ENCODE results near the gene CAMK2N2. TPM values are rescaled to one million over a fixed set of nuclear protein-coding genes. Genes with fewer than 3 reads are reported as not detected.
A peak's percentile ranks its signal among the peaks of the same experiment; 100 is the strongest.

Gene CAMK2N2
- total RNA-seq, 1 experiment from 2014 or later = 5.7 TPM

DNA sequence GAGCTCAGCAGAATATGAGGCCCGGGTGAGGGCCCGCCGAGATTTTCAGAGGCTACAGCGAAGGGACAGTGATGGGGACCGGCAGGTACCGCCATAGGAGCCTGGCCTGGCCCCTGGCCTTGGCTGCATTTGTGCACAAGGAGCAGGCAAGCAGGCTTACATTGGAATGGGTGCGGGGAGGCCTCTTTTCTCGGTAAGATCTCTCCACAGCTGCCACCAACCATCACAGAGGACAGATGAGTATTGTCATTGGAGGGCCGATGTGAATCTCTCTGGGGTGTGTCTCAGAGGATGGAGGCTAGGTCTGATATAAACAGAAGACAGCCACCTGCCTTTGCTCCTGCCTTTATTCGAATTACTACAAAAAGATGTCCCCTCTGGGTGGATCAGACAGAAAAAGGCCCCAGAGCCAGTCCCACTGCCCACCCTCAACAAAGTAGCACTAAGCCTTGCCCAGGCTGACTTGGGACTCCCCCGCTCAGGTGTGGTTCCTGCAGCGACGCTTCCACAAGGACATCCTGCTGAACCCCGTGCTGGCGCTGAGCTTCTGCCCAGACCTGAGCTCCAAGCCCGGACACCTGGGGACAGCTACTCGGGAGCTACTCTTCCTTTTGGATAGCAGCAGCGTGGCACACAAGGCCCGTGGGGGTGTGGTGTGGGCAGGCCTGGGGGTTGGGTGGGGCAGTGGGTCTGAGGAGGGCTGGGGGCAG is 26.5 kb downstream of the CAMK2N2 start:
- TF ChIP-seq, protein P1, sequence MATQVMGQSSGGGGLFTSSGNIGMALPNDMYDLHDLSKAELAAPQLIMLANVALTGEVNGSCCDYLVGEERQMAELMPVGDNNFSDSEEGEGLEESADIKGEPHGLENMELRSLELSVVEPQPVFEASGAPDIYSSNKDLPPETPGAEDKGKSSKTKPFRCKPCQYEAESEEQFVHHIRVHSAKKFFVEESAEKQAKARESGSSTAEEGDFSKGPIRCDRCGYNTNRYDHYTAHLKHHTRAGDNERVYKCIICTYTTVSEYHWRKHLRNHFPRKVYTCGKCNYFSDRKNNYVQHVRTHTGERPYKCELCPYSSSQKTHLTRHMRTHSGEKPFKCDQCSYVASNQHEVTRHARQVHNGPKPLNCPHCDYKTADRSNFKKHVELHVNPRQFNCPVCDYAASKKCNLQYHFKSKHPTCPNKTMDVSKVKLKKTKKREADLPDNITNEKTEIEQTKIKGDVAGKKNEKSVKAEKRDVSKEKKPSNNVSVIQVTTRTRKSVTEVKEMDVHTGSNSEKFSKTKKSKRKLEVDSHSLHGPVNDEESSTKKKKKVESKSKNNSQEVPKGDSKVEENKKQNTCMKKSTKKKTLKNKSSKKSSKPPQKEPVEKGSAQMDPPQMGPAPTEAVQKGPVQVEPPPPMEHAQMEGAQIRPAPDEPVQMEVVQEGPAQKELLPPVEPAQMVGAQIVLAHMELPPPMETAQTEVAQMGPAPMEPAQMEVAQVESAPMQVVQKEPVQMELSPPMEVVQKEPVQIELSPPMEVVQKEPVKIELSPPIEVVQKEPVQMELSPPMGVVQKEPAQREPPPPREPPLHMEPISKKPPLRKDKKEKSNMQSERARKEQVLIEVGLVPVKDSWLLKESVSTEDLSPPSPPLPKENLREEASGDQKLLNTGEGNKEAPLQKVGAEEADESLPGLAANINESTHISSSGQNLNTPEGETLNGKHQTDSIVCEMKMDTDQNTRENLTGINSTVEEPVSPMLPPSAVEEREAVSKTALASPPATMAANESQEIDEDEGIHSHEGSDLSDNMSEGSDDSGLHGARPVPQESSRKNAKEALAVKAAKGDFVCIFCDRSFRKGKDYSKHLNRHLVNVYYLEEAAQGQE (IDR thresholded peaks at IDR 0.05; ENCODE audit: insufficient read depth in 1 of 2, low read depth in 2 of 2, low read length in 1 of 2) = no peak
- no peak for TF ChIP-seq POLR2AphosphoS5 (IDR thresholded peaks at IDR 0.05; ENCODE audit: low read depth, low read length)
- TF ChIP-seq, protein P2, sequence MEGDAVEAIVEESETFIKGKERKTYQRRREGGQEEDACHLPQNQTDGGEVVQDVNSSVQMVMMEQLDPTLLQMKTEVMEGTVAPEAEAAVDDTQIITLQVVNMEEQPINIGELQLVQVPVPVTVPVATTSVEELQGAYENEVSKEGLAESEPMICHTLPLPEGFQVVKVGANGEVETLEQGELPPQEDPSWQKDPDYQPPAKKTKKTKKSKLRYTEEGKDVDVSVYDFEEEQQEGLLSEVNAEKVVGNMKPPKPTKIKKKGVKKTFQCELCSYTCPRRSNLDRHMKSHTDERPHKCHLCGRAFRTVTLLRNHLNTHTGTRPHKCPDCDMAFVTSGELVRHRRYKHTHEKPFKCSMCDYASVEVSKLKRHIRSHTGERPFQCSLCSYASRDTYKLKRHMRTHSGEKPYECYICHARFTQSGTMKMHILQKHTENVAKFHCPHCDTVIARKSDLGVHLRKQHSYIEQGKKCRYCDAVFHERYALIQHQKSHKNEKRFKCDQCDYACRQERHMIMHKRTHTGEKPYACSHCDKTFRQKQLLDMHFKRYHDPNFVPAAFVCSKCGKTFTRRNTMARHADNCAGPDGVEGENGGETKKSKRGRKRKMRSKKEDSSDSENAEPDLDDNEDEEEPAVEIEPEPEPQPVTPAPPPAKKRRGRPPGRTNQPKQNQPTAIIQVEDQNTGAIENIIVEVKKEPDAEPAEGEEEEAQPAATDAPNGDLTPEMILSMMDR (IDR thresholded peaks at IDR 0.05) = no peak
- TF ChIP-seq TCF7L2 (IDR thresholded peaks at IDR 0.05; ENCODE audit: low read depth, low read length) = no peak
- no peak for TF ChIP-seq SIN3A (IDR thresholded peaks at IDR 0.05; ENCODE audit: borderline replicate concordance, insufficient read depth, low read depth, low read length)
- no peak overlapping the region for H3K4me3 ChIP-seq (ENCODE audit: low read depth in 2 of 2, low read length in 2 of 2)
- DNase-seq (ENCODE audit: low read depth, low spot score) (no peak), ATAC-seq (no peak)
- intact Hi-C loops (cut with micrococcal nuclease; ENCODE audit: unreplicated experiment) = no loop called here
- H3K27me3 ChIP-seq (ENCODE audit: control insufficient read depth, insufficient read depth, low read length) = peaks cover 7% of the 10 kb centered on the region; the same call in 1 of the 2 replicates
- ChIA-PET POLR2A (no interaction called here), CTCF (no interaction called here)
- H3K27ac ChIP-seq (ENCODE audit: low read length) = no peak overlapping the region
- no peaks in the 10 kb centered on the region; the same call in 1 of the 2 replicates for H3K4me1 ChIP-seq (ENCODE audit: control insufficient read depth, insufficient read depth, low read length)
- H3K36me3 ChIP-seq (ENCODE audit: control insufficient read depth, insufficient read depth, low read length) = peaks cover under 1% of the 10 kb centered on the region; the same call in 1 of the 2 replicates
- H3K9me3 ChIP-seq (ENCODE audit: control insufficient read depth, insufficient read depth, low read depth, low read length) = no peaks in the 10 kb centered on the region
- in situ Hi-C loops (cut with HindIII; ENCODE audit: low pct_unique_long_range_greater_than_20kb, low sequenced_read_pairs) = no loop called here
- BruUV-seq (replicated peaks) = no TSS peak

DNA sequence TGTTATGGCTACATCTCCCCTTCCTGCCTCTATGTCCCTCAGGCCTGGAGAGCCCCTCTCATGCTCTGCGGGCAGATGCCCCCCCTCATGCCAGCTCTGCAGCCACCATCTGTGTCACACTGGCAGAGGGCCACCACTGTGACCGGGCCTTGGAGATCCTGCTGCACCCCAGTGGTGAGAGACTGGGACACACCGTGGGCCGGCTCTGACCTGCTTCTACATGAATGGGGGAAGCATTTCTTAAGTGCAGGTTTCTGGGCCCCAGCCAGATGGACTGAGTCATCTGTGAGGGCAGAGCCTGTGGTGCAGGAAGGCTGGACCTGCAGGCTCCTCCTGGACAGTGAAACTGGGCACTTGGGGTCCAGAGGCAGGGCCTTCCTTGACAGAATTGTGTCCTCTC is 27.1 kb downstream of the CAMK2N2 start:
- POLR2A ChIA-PET = no interaction called here
- no TSS peak for BruUV-seq (replicated peaks)
- H3K4me1 ChIP-seq (ENCODE audit: control insufficient read depth, insufficient read depth, low read length) = no peaks in the 10 kb centered on the region; the same call in 1 of the 2 replicates
- in situ Hi-C loops (cut with HindIII; ENCODE audit: low pct_unique_long_range_greater_than_20kb, low sequenced_read_pairs) (no loop called here), intact Hi-C loops (cut with micrococcal nuclease; ENCODE audit: unreplicated experiment) (no loop called here)
- no peak for TF ChIP-seq POLR2AphosphoS5 (IDR thresholded peaks at IDR 0.05; ENCODE audit: low read depth, low read length)
- no peak for TF ChIP-seq TCF7L2 (IDR thresholded peaks at IDR 0.05; ENCODE audit: low read depth, low read length)
- TF ChIP-seq, protein P2 (IDR thresholded peaks at IDR 0.05) = no peak
- H3K4me3 ChIP-seq (ENCODE audit: low read depth in 2 of 2, low read length in 2 of 2) = no peak overlapping the region
- H3K9me3 ChIP-seq (ENCODE audit: control insufficient read depth, insufficient read depth, low read depth, low read length) = no peaks in the 10 kb centered on the region
- no peak for DNase-seq (ENCODE audit: low read depth, low spot score)
- CTCF ChIA-PET = no interaction called here
- H3K36me3 ChIP-seq (ENCODE audit: control insufficient read depth, insufficient read depth, low read length) = peaks cover 2% of the 10 kb centered on the region; the same call in 1 of the 2 replicates
- peaks cover 9% of the 10 kb centered on the region; the same call in 1 of the 2 replicates for H3K27me3 ChIP-seq (ENCODE audit: control insufficient read depth, insufficient read depth, low read length)
- no peak overlapping the region for H3K27ac ChIP-seq (ENCODE audit: low read length)
- peak; percentile 43 for ATAC-seq
